ENCODE data around the gene ZRANB3.

- TF ChIP-seq CTCF (conservative IDR thresholded peaks at IDR 0.05) (no peak), EZH2 (IDR thresholded peaks at IDR 0.05; ENCODE audit: low read depth) (no peak)
Measured at GRCh38 chr2:135157856-135158255, 373.2 kb downstream of the ZRANB3 start.
